ENCODE data around the gene DOCK4.
"Not testable (repeated sequence)": the region's sequence is repeated elsewhere in the genome, so short reads cannot be mapped to it uniquely, and the experiment has no call there.

The DOCK4 gene

DNA sequence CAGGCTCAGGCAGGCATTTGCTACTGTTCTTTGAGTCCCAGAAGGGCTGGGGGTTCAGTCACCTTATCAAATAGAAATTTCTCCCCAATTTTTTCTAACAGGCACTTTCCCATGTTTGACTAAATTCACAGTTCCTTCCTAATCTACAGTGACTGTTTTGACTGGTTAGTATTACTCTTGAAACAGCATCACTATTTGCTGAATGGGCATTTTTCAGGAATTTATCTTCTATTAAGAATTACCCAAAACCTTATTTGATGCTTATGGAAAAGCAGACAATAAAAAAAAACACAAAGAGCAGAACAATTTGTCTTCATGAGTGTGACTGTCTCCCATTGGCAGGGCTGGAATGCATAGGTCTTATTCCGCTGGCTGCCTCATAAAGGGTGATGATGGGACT, 269.0 kb downstream of the DOCK4 start:
- no peak for DNase-seq (ENCODE audit: low read depth, low spot score)
- no peaks in the 10 kb centered on the region for H3K9me3 ChIP-seq (ENCODE audit: control insufficient read depth, insufficient read depth, low read length)
- no peaks in the 10 kb centered on the region for H3K4me1 ChIP-seq (ENCODE audit: control insufficient read depth, insufficient read depth, low read length)
- no peak overlapping the region for H3K27ac ChIP-seq (ENCODE audit: low read length)
- WGBS (ENCODE audit: insufficient coverage, insufficient read length) = no CpG with 5 or more reads among the region's 1 CpG
- H3K36me3 ChIP-seq (ENCODE audit: control insufficient read depth, insufficient read depth, low read length) = peaks cover 3% of the 10 kb centered on the region; the same call in 1 of the 2 replicates
- H3K27me3 ChIP-seq (ENCODE audit: control insufficient read depth, insufficient read depth, low read length) = no peaks in the 10 kb centered on the region
- H3K4me3 ChIP-seq (ENCODE audit: low read length) = no peak overlapping the region

DNA sequence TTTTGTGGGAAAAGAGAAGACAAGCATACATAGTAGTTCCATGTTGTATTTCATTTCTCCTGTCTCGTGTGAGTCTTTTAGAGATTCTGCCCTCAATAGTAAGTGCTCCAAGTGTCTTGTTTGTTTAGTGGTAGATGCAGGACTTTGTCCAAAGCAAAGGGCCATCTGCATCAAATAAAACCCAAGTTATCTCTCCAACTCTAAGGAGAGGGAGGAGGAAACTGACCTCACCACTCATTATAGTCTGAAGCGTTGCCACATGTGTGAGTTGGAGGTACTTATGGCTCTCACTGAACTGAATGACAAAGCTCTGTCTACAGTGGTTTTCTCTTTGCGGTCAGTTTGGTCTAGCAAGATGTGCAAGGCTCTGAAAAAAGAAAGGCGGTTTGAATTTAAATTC, 272.6 kb downstream of the DOCK4 start:
- DNase-seq (ENCODE audit: low read depth, low spot score) = no peak
- no peaks in the 10 kb centered on the region for H3K27me3 ChIP-seq (ENCODE audit: control insufficient read depth, insufficient read depth, low read length)
- H3K27ac ChIP-seq (ENCODE audit: low read length) = no peak overlapping the region
- H3K9me3 ChIP-seq (ENCODE audit: control insufficient read depth, insufficient read depth, low read length) = no peaks in the 10 kb centered on the region
- whole genome bisulfite sequencing (ENCODE audit: insufficient coverage, insufficient read length) = no CpG with 5 or more reads among the region's 4 CpGs
- H3K4me3 ChIP-seq (ENCODE audit: low read length) = no peak overlapping the region
- no peaks in the 10 kb centered on the region for H3K36me3 ChIP-seq (ENCODE audit: control insufficient read depth, insufficient read depth, low read length)
- no peaks in the 10 kb centered on the region; the same call in 1 of the 2 replicates for H3K4me1 ChIP-seq (ENCODE audit: control insufficient read depth, insufficient read depth, low read length)

DNA sequence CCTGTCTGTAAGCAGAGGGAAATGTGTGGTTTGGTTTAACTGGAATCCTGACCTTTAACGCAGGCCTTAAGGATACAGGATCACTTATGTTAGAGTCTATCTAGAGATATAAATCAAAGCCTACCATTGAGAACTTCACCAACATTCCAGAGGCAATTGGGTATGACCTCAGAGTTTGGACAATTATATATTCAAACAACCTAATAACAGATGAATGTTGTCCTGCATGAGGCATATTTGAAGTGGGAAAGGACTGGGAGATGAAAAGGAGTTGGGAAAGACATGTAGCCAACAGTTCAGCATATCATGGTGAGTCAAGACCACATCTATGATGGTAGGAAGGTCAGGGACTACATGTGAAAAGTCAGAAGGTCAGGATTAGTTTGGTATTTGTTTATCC, 274.2 kb downstream of the DOCK4 start:
- WGBS (ENCODE audit: insufficient coverage, insufficient read length) = no CpG with 5 or more reads among the region's 1 CpG
- Histone ChIP-seq H3K4me3 (ENCODE audit: low read length) (no peak overlapping the region), H3K27me3 (ENCODE audit: control insufficient read depth, insufficient read depth, low read length) (no peaks in the 10 kb centered on the region), H3K36me3 (ENCODE audit: control insufficient read depth, insufficient read depth, low read length) (no peaks in the 10 kb centered on the region), H3K27ac (ENCODE audit: low read length) (no peak overlapping the region), H3K9me3 (ENCODE audit: control insufficient read depth, insufficient read depth, low read length) (no peaks in the 10 kb centered on the region), H3K4me1 (ENCODE audit: control insufficient read depth, insufficient read depth, low read length) (peaks cover 2% of the 10 kb centered on the region; the same call in 1 of the 2 replicates)
- DNase-seq (ENCODE audit: low read depth, low spot score) = no peak

DNA sequence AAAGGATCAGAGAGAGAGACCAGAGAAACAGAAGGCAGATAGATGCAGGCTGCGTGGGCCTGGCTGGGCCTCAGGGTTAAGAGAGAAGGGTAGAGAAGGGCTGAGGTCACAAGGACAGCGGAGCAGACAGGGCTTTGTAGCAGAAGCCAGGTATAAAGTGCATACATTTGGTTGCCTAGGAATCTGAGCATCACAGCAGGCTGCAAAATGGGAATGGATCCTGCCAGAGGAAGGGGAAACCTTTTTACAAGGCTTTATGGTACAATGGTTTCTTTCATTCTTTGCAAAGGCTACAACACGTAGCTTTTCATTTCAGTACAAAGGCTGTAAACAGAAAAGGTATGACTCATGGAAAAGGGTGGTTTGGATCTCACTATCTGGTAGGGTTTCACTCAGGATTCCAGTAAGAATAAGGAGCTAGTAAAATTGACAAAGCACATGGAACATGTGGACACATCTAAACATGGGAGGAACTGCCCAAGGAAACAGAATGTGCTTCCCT, 275.1 kb downstream of the DOCK4 start:
- no peak overlapping the region for H3K4me3 ChIP-seq (ENCODE audit: low read length)
- no peak for DNase-seq (ENCODE audit: low read depth, low spot score)
- H3K27me3 ChIP-seq (ENCODE audit: control insufficient read depth, insufficient read depth, low read length) = no peaks in the 10 kb centered on the region
- peaks cover 3% of the 10 kb centered on the region; the same call in 1 of the 2 replicates for H3K4me1 ChIP-seq (ENCODE audit: control insufficient read depth, insufficient read depth, low read length)
- H3K27ac ChIP-seq (ENCODE audit: low read length) = no peak overlapping the region
- no peaks in the 10 kb centered on the region for H3K36me3 ChIP-seq (ENCODE audit: control insufficient read depth, insufficient read depth, low read length)
- no CpG with 5 or more reads among the region's 3 CpGs for WGBS (ENCODE audit: insufficient coverage, insufficient read length)
- no peaks in the 10 kb centered on the region for H3K9me3 ChIP-seq (ENCODE audit: control insufficient read depth, insufficient read depth, low read length)

DNA sequence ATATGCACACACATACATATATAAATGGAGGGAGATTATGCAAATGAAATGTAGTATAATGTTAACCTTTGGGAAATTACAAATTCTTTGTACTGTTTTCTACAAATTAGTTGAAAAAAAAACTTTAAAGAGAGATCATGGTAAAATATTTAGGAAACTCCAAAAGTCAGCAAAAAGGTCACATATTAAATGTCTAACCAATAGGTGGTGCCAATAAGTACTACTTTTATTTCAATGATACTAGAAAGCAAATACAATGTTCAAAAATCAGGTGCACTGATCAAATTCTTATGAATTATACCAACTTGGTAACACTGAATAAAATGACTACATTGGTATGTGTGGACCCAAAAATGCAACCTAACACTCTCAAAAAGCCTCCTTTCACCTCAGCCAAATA, 276.9 kb downstream of the DOCK4 start:
- H3K9me3 ChIP-seq (ENCODE audit: control insufficient read depth, insufficient read depth, low read length) = no peaks in the 10 kb centered on the region
- no peaks in the 10 kb centered on the region for H3K27me3 ChIP-seq (ENCODE audit: control insufficient read depth, insufficient read depth, low read length)
- no peaks in the 10 kb centered on the region for H3K36me3 ChIP-seq (ENCODE audit: control insufficient read depth, insufficient read depth, low read length)
- peaks cover 3% of the 10 kb centered on the region; the same call in 1 of the 2 replicates for H3K4me1 ChIP-seq (ENCODE audit: control insufficient read depth, insufficient read depth, low read length)
- H3K4me3 ChIP-seq (ENCODE audit: low read length) = no peak overlapping the region
- H3K27ac ChIP-seq (ENCODE audit: low read length) = no peak overlapping the region
- no peak for DNase-seq (ENCODE audit: low read depth, low spot score)

DNA sequence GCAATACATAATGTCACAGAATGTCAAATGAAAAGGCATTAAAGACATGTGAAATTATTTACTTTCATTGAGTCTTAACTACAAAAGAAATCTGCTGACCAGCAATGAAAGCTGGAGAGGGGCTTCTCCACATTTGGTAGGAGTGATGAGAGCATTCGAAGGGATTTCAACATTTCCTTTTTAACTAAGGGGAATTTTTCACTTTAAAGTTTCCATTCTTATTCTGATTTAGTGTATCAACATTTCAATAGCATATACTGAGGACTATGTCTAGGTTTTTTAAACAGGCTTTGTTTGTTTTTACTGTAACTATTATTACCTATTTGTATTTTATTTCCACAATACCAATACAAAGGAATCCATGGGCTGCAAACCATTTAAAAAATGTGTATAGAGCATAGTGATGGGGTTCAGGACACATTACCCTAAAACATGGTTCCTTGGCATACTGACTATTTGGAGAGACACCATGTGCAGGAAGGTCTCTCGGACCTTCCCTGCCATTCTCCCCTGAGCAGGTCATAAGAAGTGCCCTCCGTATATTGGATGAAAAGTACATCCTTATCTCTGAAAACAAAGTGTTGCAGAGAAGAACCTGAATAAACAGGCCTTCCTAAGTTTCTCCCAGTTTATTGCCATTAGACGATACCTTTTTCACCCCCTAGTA, 278.7 kb downstream of the DOCK4 start:
- Histone ChIP-seq H3K4me1 (ENCODE audit: control insufficient read depth, insufficient read depth, low read length) (peaks cover 3% of the 10 kb centered on the region; the same call in 1 of the 2 replicates), H3K9me3 (ENCODE audit: control insufficient read depth, insufficient read depth, low read length) (no peaks in the 10 kb centered on the region), H3K4me3 (ENCODE audit: low read length) (no peak overlapping the region), H3K27ac (ENCODE audit: low read length) (no peak overlapping the region), H3K27me3 (ENCODE audit: control insufficient read depth, insufficient read depth, low read length) (no peaks in the 10 kb centered on the region), H3K36me3 (ENCODE audit: control insufficient read depth, insufficient read depth, low read length) (no peaks in the 10 kb centered on the region)
- no CpG with 5 or more reads among the region's 4 CpGs for WGBS (ENCODE audit: insufficient coverage, insufficient read length)
- no peak for DNase-seq (ENCODE audit: low read depth, low spot score)

DNA sequence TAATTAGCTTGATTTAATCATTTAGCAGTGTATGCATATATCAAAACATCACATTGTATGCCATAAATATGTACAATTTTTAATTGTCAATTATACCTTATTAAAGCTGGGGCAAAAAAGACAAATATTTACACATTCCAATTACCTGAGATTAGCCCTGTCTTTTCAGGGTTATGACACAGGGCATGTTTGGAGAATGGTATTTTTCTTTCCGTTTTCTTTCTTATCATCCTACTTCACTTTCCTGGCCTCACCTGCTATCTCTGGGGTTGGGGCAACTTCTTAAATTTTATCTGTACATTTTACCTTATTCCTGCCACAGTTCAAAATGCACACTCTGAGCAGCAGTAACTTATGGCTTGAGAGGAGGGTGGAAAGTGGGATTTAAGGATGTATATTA, 285.9 kb downstream of the DOCK4 start:
- no CpG with 5 or more reads among the region's 1 CpG for WGBS (ENCODE audit: insufficient coverage, insufficient read length)
- no peaks in the 10 kb centered on the region for H3K9me3 ChIP-seq (ENCODE audit: control insufficient read depth, insufficient read depth, low read length)
- no peaks in the 10 kb centered on the region for H3K27me3 ChIP-seq (ENCODE audit: control insufficient read depth, insufficient read depth, low read length)
- no peaks in the 10 kb centered on the region; the same call in 1 of the 2 replicates for H3K4me1 ChIP-seq (ENCODE audit: control insufficient read depth, insufficient read depth, low read length)
- no peak for DNase-seq (ENCODE audit: low read depth, low spot score)
- H3K4me3 ChIP-seq (ENCODE audit: low read length) = no peak overlapping the region
- H3K27ac ChIP-seq (ENCODE audit: low read length) = no peak overlapping the region
- no peaks in the 10 kb centered on the region for H3K36me3 ChIP-seq (ENCODE audit: control insufficient read depth, insufficient read depth, low read length)

DNA sequence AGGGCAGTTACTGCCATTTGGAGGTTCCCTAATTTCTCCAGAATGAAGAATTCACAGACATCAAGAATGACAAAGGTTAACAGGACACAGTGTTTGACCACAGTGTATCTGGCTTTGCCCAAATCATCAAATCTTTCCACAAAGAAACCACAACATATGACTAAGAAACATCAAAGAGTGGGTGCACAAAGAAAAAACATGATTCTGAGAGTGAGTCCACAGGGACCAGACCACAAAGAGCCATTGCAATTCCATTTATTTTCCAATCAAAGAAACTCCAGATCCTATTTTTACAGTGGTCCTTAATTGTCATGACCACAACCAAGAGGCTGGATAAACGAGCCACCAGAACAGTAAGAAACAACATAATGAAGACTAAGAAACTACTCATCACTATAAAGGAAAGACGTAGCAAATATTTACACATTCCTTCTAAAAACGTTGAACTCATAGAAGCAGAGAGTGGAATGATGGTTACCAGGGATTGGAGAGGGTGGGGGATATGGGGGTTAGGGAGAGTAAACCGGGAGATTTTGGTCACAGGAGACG, 286.5 kb downstream of the DOCK4 start:
- no peak overlapping the region for H3K27ac ChIP-seq (ENCODE audit: low read length)
- H3K4me3 ChIP-seq (ENCODE audit: low read length) = no peak overlapping the region
- no peaks in the 10 kb centered on the region for H3K9me3 ChIP-seq (ENCODE audit: control insufficient read depth, insufficient read depth, low read length)
- DNase-seq (ENCODE audit: low read depth, low spot score) = no peak
- no peaks in the 10 kb centered on the region for H3K36me3 ChIP-seq (ENCODE audit: control insufficient read depth, insufficient read depth, low read length)
- WGBS (ENCODE audit: insufficient coverage, insufficient read length) = 100% methylated on average over 1 of the region's 5 CpGs
- H3K4me1 ChIP-seq (ENCODE audit: control insufficient read depth, insufficient read depth, low read length) = no peaks in the 10 kb centered on the region; the same call in 1 of the 2 replicates
- no peaks in the 10 kb centered on the region for H3K27me3 ChIP-seq (ENCODE audit: control insufficient read depth, insufficient read depth, low read length)

DNA sequence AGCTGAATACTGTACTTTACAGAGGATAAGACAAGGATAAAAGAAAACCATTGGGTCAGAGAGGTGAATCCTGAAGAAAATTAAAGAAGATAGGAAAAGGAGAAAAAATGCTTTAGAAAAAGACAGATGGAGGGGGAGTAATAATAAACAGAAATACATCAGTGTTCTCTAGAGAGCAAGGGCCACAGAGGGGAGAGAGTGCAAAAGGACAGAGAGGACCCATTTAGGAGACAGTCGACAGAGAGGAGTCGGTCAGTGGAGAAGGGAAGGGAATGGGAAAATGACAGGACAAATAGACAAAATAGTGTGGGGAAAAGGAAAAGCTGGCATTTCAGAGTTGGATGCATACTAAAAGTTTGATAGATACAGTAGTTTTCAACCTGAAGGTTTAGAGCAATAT, 287.0 kb downstream of the DOCK4 start:
- Histone ChIP-seq H3K36me3 (ENCODE audit: control insufficient read depth, insufficient read depth, low read length) (no peaks in the 10 kb centered on the region), H3K4me1 (ENCODE audit: control insufficient read depth, insufficient read depth, low read length) (no peaks in the 10 kb centered on the region; the same call in 1 of the 2 replicates), H3K4me3 (ENCODE audit: low read length) (no peak overlapping the region), H3K27ac (ENCODE audit: low read length) (no peak overlapping the region), H3K9me3 (ENCODE audit: control insufficient read depth, insufficient read depth, low read length) (no peaks in the 10 kb centered on the region), H3K27me3 (ENCODE audit: control insufficient read depth, insufficient read depth, low read length) (no peaks in the 10 kb centered on the region)
- DNase-seq (ENCODE audit: low read depth, low spot score) = no peak
- WGBS (ENCODE audit: insufficient coverage, insufficient read length) = no CpG with 5 or more reads among the region's 2 CpGs

DNA sequence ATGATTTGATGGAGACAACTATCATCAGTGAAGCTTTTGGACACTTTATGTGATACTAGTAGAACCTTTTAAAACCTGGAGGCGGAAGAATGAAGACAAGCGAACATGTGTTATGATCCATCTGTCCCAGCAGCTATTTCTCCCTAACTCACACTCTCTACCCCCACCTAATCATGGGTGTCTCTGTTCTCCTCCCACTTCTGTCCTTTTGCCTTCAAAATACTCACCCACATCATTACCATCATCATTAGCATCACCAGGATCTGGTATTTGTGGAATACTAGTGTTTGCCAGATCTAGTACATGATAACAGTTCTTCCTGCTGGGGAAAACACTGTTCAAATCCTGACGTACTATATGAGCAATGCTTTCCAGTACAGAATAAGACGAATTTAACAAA, 287.7 kb downstream of the DOCK4 start:
- Histone ChIP-seq H3K36me3 (ENCODE audit: control insufficient read depth, insufficient read depth, low read length) (no peaks in the 10 kb centered on the region), H3K27ac (ENCODE audit: low read length) (no peak overlapping the region), H3K9me3 (ENCODE audit: control insufficient read depth, insufficient read depth, low read length) (no peaks in the 10 kb centered on the region), H3K4me1 (ENCODE audit: control insufficient read depth, insufficient read depth, low read length) (no peaks in the 10 kb centered on the region; the same call in 1 of the 2 replicates), H3K4me3 (ENCODE audit: low read length) (no peak overlapping the region), H3K27me3 (ENCODE audit: control insufficient read depth, insufficient read depth, low read length) (no peaks in the 10 kb centered on the region)
- WGBS (ENCODE audit: insufficient coverage, insufficient read length) = no CpG with 5 or more reads among the region's 4 CpGs
- no peak for DNase-seq (ENCODE audit: low read depth, low spot score)

DNA sequence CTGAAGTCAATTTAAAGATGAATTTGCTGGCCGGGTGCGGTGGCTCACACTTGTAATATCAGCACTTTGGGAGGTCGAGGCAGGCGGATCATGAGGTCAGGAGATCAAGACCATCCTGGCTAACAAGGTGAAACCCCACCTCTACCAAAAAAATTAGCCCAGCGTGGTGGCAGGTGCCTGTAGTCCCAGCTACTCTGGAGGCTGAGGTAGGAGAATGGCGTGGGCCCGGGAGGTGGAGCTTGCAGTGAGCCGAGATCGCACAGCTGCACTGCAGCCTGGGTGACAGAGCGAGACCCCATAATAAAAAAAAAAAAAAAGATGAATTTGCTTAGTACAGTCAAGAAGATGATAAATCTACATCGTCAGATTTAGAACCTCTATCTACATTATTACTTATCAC, 288.8 kb downstream of the DOCK4 start:
- DNase-seq (ENCODE audit: low read depth, low spot score); H3K27me3 ChIP-seq (ENCODE audit: control insufficient read depth, insufficient read depth, low read length); H3K4me1 ChIP-seq (ENCODE audit: control insufficient read depth, insufficient read depth, low read length); H3K4me3 ChIP-seq (ENCODE audit: low read length); H3K36me3 ChIP-seq (ENCODE audit: control insufficient read depth, insufficient read depth, low read length); H3K27ac ChIP-seq (ENCODE audit: low read length); H3K9me3 ChIP-seq (ENCODE audit: control insufficient read depth, insufficient read depth, low read length): not testable (repeated sequence)
- no CpG with 5 or more reads among the region's 11 CpGs for WGBS (ENCODE audit: insufficient coverage, insufficient read length)

Data from iPS DF 6.9 (cell line).